ENCODE results near the gene PLAC8.

PLAC8 gene

GRCh38 chr4:83151651-83152050 is 37.1 kb upstream of the PLAC8 start:
- no peak for ATAC-seq
- TF ChIP-seq ISL1 (CRISPR knock-in tag; IDR thresholded peaks at IDR 0.05), result no peak
- no peak for TF ChIP-seq CSDC2 (CRISPR knock-in tag; IDR thresholded peaks at IDR 0.05)
- TF ChIP-seq ZFP30 (CRISPR knock-in tag; IDR thresholded peaks at IDR 0.05), result no peak
- TF ChIP-seq RARB (CRISPR knock-in tag; IDR thresholded peaks at IDR 0.05), result no peak
- no peak for TF ChIP-seq BACH2 (CRISPR knock-in tag; IDR thresholded peaks at IDR 0.05; ENCODE audit: borderline replicate concordance)
- no peak for TF ChIP-seq SNAI2 (CRISPR knock-in tag; IDR thresholded peaks at IDR 0.05)
- TF ChIP-seq PATZ1 (CRISPR knock-in tag; IDR thresholded peaks at IDR 0.05; ENCODE audit: borderline replicate concordance), result no peak
- TF ChIP-seq POU6F1 (CRISPR knock-in tag; IDR thresholded peaks at IDR 0.05; ENCODE audit: borderline replicate concordance, low read depth), result no peak

- no peak; the same call in 2 of the 3 replicates for ATAC-seq
- TF ChIP-seq PATZ1 (CRISPR knock-in tag; IDR thresholded peaks at IDR 0.05; ENCODE audit: borderline replicate concordance) (no peak), ZFP30 (CRISPR knock-in tag; IDR thresholded peaks at IDR 0.05) (no peak), ZNF8 (CRISPR knock-in tag; IDR thresholded peaks at IDR 0.05) (no peak), POU6F1 (CRISPR knock-in tag; IDR thresholded peaks at IDR 0.05; ENCODE audit: borderline replicate concordance, low read depth) (no peak), ZFP3 (CRISPR knock-in tag; IDR thresholded peaks at IDR 0.05) (no peak), ISL1 (CRISPR knock-in tag; IDR thresholded peaks at IDR 0.05) (no peak), TOX (CRISPR knock-in tag; IDR thresholded peaks at IDR 0.05; ENCODE audit: borderline replicate concordance) (no peak), RARB (CRISPR knock-in tag; IDR thresholded peaks at IDR 0.05) (no peak), CSDC2 (CRISPR knock-in tag; IDR thresholded peaks at IDR 0.05) (no peak), TCF4 (CRISPR knock-in tag; IDR thresholded peaks at IDR 0.05; ENCODE audit: borderline replicate concordance) (no peak), ZNF565 (CRISPR knock-in tag; conservative IDR thresholded peaks at IDR 0.05; ENCODE audit: low read depth) (no peak), GLIS3 (CRISPR knock-in tag; IDR thresholded peaks at IDR 0.05) (no peak), CREB5 (CRISPR knock-in tag; IDR thresholded peaks at IDR 0.05; ENCODE audit: low read depth) (no peak), ZNF70 (CRISPR knock-in tag; IDR thresholded peaks at IDR 0.05) (no peak), ZC3H10 (CRISPR knock-in tag; IDR thresholded peaks at IDR 0.05) (no peak)
Measured at GRCh38 chr4:83150653-83151330, 36.3 kb upstream of the PLAC8 start.

GRCh38 chr4:83149865-83150652 is 35.5 kb upstream of the PLAC8 start:
- TF ChIP-seq CREB5 (CRISPR knock-in tag; IDR thresholded peaks at IDR 0.05; ENCODE audit: low read depth), result no peak
- no peak for TF ChIP-seq BACH2 (CRISPR knock-in tag; IDR thresholded peaks at IDR 0.05; ENCODE audit: borderline replicate concordance)
- TF ChIP-seq SNAI2 (CRISPR knock-in tag; IDR thresholded peaks at IDR 0.05), result no peak
- TF ChIP-seq PPARA (CRISPR knock-in tag; IDR thresholded peaks at IDR 0.05; ENCODE audit: borderline replicate concordance), result no peak
- no peak for TF ChIP-seq ZFP3 (CRISPR knock-in tag; IDR thresholded peaks at IDR 0.05)
- TF ChIP-seq OSR1 (CRISPR knock-in tag; IDR thresholded peaks at IDR 0.05), result no peak
- TF ChIP-seq ARNTL (CRISPR knock-in tag; IDR thresholded peaks at IDR 0.05; ENCODE audit: borderline replicate concordance, low read depth), result no peak
- ATAC-seq, result no peak
